SK-N-MC (cell line): ENCODE data around the gene ZNF576.
"Not testable (repeated sequence)": the region's sequence is repeated elsewhere in the genome, so short reads cannot be mapped to it uniquely, and the experiment has no call there.

Experiments used
- DNase-seq: peaks from one replicate; pipeline ENCODE4 v3.0.0-alpha.2; 2011; ENCODE audit warnings: low read depth, low spot score
- H3K27ac ChIP-seq: fragments of 200-600 bp; sonication (generic); 2 replicates; pipeline ENCODE4 v1.5.1; 2016; ENCODE audit warnings: mixed run types
- H3K36me3 ChIP-seq: fragments of 200-600 bp; sonication (generic); 2 replicates; pipeline ENCODE4 v1.6.1; 2017; ENCODE audit warnings: antibody characterized with exemption, low read length, mixed read lengths; ENCODE audit not compliant: insufficient read depth
- H3K4me3 ChIP-seq: fragments of 200-600 bp; sonication (generic); 2 replicates; pipeline ENCODE4 v1.5.1; 2016
- H3K9ac ChIP-seq: fragments of 200-600 bp; sonication (generic); 2 replicates; pipeline ENCODE4 v1.8.0; 2017; ENCODE audit warnings: mixed run types, mixed read lengths; ENCODE audit not compliant: insufficient read length
- H3K9me3 ChIP-seq: fragments of 200-600 bp; sonication (generic); 2 replicates; pipeline ENCODE4 v1.6.1; 2017; ENCODE audit warnings: low read depth, mild to moderate bottlenecking, antibody characterized with exemption, low read length, moderate library complexity, mixed read lengths
- EZH2 ChIP-seq: fragments of 200-600 bp; sonication (generic); IDR thresholded peaks from one replicate; pipeline ENCODE4 v1.6.1; 2017; ENCODE audit warnings: antibody characterized with exemption
- FOXP2 ChIP-seq: optimal IDR thresholded peaks from 2 replicates; pipeline ENCODE3; 2011; ENCODE audit warnings: mild to moderate bottlenecking, moderate library complexity; ENCODE audit not compliant: insufficient read depth; ENCODE audit errors: extremely low read length, control extremely low read depth
- POLR2AphosphoS5 ChIP-seq: IDR thresholded peaks from 2 replicates; pipeline ENCODE4 v1.6.1; 2012; ENCODE audit warnings: mild to moderate bottlenecking, low read depth, low read length, borderline replicate concordance

Gene ZNF576

DNA sequence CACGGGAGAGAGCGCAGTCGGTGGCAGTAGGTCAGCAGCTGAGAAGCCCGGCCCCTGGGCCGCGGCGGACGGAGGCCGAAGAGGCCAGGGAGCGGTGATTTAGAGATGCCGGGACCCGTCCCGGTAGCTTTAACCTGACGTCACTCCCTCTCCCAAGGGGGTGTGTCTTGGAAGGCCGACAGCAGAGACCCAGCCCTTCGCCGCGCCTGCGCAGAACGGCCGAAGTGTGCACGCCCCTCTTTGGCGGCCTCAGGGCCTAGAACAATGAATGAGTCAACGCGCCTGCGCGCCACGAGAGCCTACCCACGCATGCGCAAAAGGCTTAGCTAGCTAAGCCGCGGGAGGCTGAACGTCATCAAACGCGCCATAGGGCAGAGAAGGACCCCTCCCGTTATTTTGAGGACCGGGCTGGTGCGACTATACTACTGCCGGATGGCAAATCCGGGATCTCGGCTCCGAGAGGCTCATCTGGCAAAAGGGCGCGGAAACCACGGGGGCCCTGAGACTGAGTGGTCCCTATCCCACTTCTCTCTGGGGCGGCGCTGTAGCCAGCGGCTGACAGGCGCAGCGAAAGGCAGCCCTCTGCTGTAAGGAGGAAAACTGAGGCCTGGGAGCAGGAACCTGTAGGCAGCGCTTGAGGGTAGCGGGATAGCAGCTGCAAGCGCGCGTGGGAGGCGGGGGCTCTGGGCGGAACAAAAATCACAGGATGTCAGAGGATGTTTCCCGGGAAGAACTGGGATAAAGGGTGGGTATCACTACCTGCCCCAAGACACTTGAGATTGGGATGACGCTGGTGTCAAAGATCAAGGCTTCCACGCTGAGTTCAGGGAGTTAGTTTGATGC is at the start of gene ZNF576, which contains the start of gene IRGQ:
Gene ZNF576, plus strand, starts transcription at position 597 of the 843 bp plus-strand sequence. CDS start 514 bp downstream, outside the sequence.
Gene IRGQ, minus strand, starts transcription at position 136 of the 843 bp plus-strand sequence. CDS start 796 bp downstream, outside the sequence.
- Histone ChIP-seq H3K9me3 (no peaks in the 10 kb centered on the region), H3K27ac (peak within 1 kb of the TSS; percentile 99), H3K9ac (peak within 1 kb of the TSS; percentile 92), H3K4me3 (peak within 1 kb of the TSS; percentile 85), H3K36me3 (peaks cover 13% of the 10 kb centered on the region)
- DNase-seq: peak; percentile 97
- TF ChIP-seq FOXP2: no peak
- TF ChIP-seq POLR2AphosphoS5: peak; percentile 59; the same call in 1 of the 2 replicates

GRCh38 chr19:43547926-43548325 is 48.5 kb upstream of the ZNF576 start:
- not testable (repeated sequence) for H3K4me3 ChIP-seq, DNase-seq, H3K9me3 ChIP-seq, H3K27ac ChIP-seq, H3K9ac ChIP-seq
- H3K36me3 ChIP-seq: peaks cover 31% of the 10 kb centered on the region; the same call in 1 of the 2 replicates

DNA sequence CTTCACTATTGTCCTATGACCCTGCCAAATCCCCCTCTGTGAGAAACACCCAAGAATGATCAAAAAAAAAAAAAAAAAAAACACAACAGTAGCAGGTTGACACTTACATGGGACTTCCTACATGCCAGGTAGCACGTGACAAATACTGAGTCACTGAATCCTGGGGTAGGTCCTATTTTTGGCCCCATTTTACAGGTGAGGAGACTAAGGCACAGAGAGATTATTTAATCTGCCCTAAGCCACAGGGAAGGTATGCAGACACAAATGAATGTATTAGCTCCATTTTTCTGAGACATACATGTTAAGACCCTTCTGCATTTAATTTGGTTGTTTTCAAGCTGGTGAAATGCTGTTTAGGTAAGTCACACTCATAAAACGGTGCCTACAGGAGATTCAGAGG is 47.7 kb upstream of the ZNF576 start:
- H3K36me3 ChIP-seq: peaks cover 24% of the 10 kb centered on the region; the same call in 1 of the 2 replicates
- no peak overlapping the region for H3K4me3 ChIP-seq
- TF ChIP-seq POLR2AphosphoS5 (no peak), EZH2 (no peak)

DNA sequence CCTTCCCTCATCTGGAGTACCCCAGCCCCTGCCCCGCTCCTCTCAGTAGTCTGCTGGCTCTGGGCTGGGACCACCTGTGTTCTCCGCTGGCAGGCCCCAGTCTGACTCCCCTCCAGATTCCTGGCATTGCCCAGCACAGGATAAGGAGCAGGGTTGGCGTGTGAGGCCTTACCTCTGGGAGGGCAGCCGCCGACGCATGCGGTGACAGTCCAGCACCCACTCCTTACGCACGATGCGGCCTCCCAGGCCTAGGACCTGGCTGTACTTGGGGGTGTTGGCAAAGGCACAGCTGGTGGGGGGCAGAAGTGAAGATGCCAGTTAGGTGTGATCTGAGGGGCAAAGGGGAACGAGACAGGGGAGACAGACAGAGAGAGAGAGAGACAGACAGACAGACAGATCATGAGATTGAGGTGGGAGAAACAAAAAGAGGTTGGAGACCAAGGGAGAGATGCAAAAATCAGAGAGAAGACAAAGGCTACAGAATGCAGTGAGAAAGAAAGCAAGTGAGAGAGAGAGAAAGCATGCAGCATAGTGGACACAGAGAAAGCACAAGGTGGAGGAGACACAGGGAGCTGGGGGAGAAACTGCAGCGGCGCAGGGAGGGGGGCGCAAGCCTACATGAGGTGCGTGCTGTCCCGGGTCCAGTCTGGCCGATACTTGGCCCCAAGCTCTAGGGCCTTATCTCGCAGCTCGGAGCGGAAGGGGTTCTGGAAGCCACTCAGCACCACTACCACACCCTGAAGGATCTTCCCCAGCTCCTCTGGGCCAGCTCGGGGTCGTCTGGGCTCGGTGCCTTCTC is 44.8 kb upstream of the ZNF576 start:
- H3K9ac ChIP-seq: no peak overlapping the region
- H3K9me3 ChIP-seq: no peaks in the 10 kb centered on the region
- DNase-seq: no peak
- peaks cover 29% of the 10 kb centered on the region; the same call in 1 of the 2 replicates for H3K36me3 ChIP-seq
- H3K4me3 ChIP-seq: no peak overlapping the region
- no peak for TF ChIP-seq FOXP2
- no peak for TF ChIP-seq POLR2AphosphoS5
- no peak overlapping the region for H3K27ac ChIP-seq

More for the DNA sequence above, 47.7 kb upstream of the ZNF576 start:
- Histone ChIP-seq H3K9ac (no peak overlapping the region), H3K9me3 (no peaks in the 10 kb centered on the region), H3K27ac (no peak overlapping the region)
- no peak for DNase-seq

- TF ChIP-seq POLR2AphosphoS5 (no peak), EZH2 (no peak), FOXP2 (no peak)
- H3K9ac ChIP-seq: no peak overlapping the region
- no peak for DNase-seq
- no peak overlapping the region for H3K4me3 ChIP-seq
- no peaks in the 10 kb centered on the region for H3K9me3 ChIP-seq
- peaks cover 29% of the 10 kb centered on the region; the same call in 1 of the 2 replicates for H3K36me3 ChIP-seq
- no peak overlapping the region for H3K27ac ChIP-seq
These were observed 44.3 kb upstream of the ZNF576 start for GRCh38 chr19:43552198-43552450.

GRCh38 chr19:43552616-43553015 is 43.8 kb upstream of the ZNF576 start:
- H3K36me3 ChIP-seq: peaks cover 29% of the 10 kb centered on the region; the same call in 1 of the 2 replicates

DNA sequence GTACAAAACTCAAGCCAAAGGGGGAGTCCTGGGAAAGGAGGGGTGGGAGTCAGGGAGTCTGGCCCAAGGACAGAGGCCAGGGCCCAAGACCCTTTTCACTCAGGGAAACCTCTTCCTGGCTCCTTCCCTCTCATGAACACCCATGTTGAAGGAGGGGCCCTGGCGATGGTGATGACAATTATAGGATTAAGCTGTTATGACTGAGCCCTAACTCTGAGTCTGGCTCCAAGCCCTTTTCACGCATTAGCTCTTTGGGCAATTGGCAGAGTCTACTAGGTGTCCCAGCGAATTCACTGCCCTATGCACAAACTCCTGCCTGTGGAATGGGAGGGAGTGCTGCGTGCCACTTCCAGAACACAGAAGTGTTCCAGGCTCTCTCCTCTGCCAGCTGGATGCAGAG is 42.7 kb upstream of the ZNF576 start:
- no peaks in the 10 kb centered on the region for H3K9me3 ChIP-seq
- H3K36me3 ChIP-seq: peaks cover 32% of the 10 kb centered on the region; the same call in 1 of the 2 replicates
- no peak overlapping the region for H3K9ac ChIP-seq
- no peak overlapping the region for H3K27ac ChIP-seq
- DNase-seq: no peak
- no peak overlapping the region for H3K4me3 ChIP-seq
- TF ChIP-seq POLR2AphosphoS5 (no peak), EZH2 (no peak), FOXP2 (no peak)

More at GRCh38 chr19:43552616-43553015, 43.8 kb upstream of the ZNF576 start:
- no peaks in the 10 kb centered on the region for H3K9me3 ChIP-seq
- no peak overlapping the region for H3K9ac ChIP-seq
- TF ChIP-seq FOXP2: no peak
- no peak overlapping the region for H3K27ac ChIP-seq
- H3K4me3 ChIP-seq: no peak overlapping the region
- DNase-seq: no peak

GRCh38 chr19:43554317-43554895 is 42.0 kb upstream of the ZNF576 start:
- TF ChIP-seq FOXP2 (no peak), EZH2 (no peak), POLR2AphosphoS5 (no peak)
- DNase-seq: no peak
- Histone ChIP-seq H3K9me3 (no peaks in the 10 kb centered on the region), H3K4me3 (no peak overlapping the region), H3K36me3 (peaks cover 32% of the 10 kb centered on the region; the same call in 1 of the 2 replicates), H3K27ac (no peak overlapping the region), H3K9ac (no peak overlapping the region)
